Measurements from ENCODE around the gene TTLL12.

The TTLL12 gene

GRCh38 chr22:43198936-43199335 lies 12.0 kb upstream of the TTLL12 start:
- Histone ChIP-seq H3K27me3 (ENCODE audit: insufficient read depth, low read length) (no peaks in the 10 kb centered on the region), H3K9me2 (ENCODE audit: low read depth, low read length) (no peaks in the 10 kb centered on the region), H3K27ac (ENCODE audit: low read depth, low read length, poor library complexity, severe bottlenecking) (no peak overlapping the region), H3K36me3 (ENCODE audit: insufficient read depth, low read length) (no peaks in the 10 kb centered on the region), H3K79me2 (ENCODE audit: insufficient read depth, low read length) (no peaks in the 10 kb centered on the region), H4K20me1 (ENCODE audit: insufficient read depth, low read length) (no peaks in the 10 kb centered on the region), H3K4me3 (ENCODE audit: low read depth, low read length, poor library complexity, severe bottlenecking) (no peak overlapping the region), H3K9me3 (ENCODE audit: low read length) (no peaks in the 10 kb centered on the region), H3K9ac (ENCODE audit: low read length) (no peak overlapping the region), H3F3A (ENCODE audit: insufficient read depth, low read length) (no peaks in the 10 kb centered on the region), H2AFZ (ENCODE audit: low read length) (no peak overlapping the region), H3K4me2 (ENCODE audit: low read length) (no peak overlapping the region), H3K4me1 (ENCODE audit: insufficient read depth, low read length, severe bottlenecking) (no peaks in the 10 kb centered on the region)
- TF ChIP-seq, protein P1, sequence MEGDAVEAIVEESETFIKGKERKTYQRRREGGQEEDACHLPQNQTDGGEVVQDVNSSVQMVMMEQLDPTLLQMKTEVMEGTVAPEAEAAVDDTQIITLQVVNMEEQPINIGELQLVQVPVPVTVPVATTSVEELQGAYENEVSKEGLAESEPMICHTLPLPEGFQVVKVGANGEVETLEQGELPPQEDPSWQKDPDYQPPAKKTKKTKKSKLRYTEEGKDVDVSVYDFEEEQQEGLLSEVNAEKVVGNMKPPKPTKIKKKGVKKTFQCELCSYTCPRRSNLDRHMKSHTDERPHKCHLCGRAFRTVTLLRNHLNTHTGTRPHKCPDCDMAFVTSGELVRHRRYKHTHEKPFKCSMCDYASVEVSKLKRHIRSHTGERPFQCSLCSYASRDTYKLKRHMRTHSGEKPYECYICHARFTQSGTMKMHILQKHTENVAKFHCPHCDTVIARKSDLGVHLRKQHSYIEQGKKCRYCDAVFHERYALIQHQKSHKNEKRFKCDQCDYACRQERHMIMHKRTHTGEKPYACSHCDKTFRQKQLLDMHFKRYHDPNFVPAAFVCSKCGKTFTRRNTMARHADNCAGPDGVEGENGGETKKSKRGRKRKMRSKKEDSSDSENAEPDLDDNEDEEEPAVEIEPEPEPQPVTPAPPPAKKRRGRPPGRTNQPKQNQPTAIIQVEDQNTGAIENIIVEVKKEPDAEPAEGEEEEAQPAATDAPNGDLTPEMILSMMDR (IDR thresholded peaks at IDR 0.05; ENCODE audit: low read length), result no peak
- no peak for TF ChIP-seq EZH2 (IDR thresholded peaks at IDR 0.05; ENCODE audit: borderline replicate concordance, low read length)

DNA sequence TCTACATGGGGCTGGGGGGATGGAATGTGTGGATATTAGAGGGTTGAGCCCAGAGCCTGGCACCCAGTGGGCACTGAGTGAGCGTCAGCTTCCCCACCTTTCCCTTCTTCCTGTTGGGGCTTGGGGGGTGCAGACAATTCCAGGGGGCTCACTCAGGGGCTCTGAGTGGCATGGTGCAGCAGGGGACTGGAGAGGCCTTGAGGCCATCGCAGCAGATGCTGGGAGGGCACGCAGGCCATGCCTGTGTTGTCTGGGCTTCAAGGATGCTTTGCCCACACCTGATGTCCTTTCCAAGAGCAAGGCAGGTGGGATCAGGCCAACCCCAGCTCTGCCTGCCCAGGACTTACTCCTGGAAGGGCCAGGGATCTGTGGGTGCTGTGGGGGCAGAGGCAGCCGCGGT lies 11.2 kb upstream of the TTLL12 start:
- H3K9ac ChIP-seq (ENCODE audit: low read length), result no peak overlapping the region
- no peaks in the 10 kb centered on the region for H3K9me3 ChIP-seq (ENCODE audit: low read length)
- H2AFZ ChIP-seq (ENCODE audit: low read length), result no peak overlapping the region
- H3K4me3 ChIP-seq (ENCODE audit: low read depth, low read length, poor library complexity, severe bottlenecking), result no peak overlapping the region
- no peaks in the 10 kb centered on the region for H3K9me2 ChIP-seq (ENCODE audit: low read depth, low read length)
- no peaks in the 10 kb centered on the region for H3K4me1 ChIP-seq (ENCODE audit: insufficient read depth, low read length, severe bottlenecking)
- no peaks in the 10 kb centered on the region for H3K36me3 ChIP-seq (ENCODE audit: insufficient read depth, low read length)
- H3K27ac ChIP-seq (ENCODE audit: low read depth, low read length, poor library complexity, severe bottlenecking), result no peak overlapping the region
- no peaks in the 10 kb centered on the region for H3K79me2 ChIP-seq (ENCODE audit: insufficient read depth, low read length)
- no peak for TF ChIP-seq EZH2 (IDR thresholded peaks at IDR 0.05; ENCODE audit: borderline replicate concordance, low read length)
- TF ChIP-seq, protein P1 (IDR thresholded peaks at IDR 0.05; ENCODE audit: low read length), result no peak
- H4K20me1 ChIP-seq (ENCODE audit: insufficient read depth, low read length), result no peaks in the 10 kb centered on the region
- H3F3A ChIP-seq (ENCODE audit: insufficient read depth, low read length), result no peaks in the 10 kb centered on the region
- no peaks in the 10 kb centered on the region for H3K27me3 ChIP-seq (ENCODE audit: insufficient read depth, low read length)
- H3K4me2 ChIP-seq (ENCODE audit: low read length), result no peak overlapping the region

DNA sequence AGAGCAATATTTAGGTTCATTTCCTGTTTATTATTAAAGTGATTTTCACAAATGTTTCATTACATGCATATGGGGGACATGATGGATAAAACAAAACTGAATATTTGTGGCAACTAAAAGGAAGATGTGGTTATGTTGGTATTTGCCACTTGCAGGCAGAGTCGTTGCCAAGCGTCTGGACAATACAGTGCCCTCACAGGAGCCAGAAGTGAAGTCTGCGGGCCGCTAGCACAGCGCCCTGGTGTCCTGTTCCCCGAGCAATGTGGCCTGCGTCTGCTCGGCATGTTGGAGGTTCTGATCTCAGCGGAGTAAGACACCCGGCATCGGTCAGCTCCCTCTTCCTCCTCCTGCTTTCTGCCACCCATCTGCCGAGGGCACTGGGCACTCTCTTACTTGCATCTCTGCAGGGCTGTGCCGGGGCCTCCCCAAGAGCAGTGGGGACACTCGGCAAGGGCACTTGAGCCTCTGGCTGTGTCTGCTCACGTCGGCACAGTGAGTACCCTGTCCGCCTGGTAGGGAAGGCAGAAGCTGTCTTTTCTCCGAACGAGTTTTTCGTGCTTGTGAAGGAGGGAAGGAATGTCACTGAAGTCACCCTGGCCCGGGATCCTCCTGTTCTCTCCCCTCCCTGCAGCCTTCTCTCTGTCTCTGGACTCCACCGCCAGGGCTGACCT lies 10.5 kb upstream of the TTLL12 start:
- H3K27me3 ChIP-seq (ENCODE audit: insufficient read depth, low read length), result no peaks in the 10 kb centered on the region
- no peaks in the 10 kb centered on the region for H3F3A ChIP-seq (ENCODE audit: insufficient read depth, low read length)
- no peak overlapping the region for H2AFZ ChIP-seq (ENCODE audit: low read length)
- no peaks in the 10 kb centered on the region for H3K9me2 ChIP-seq (ENCODE audit: low read depth, low read length)
- no peaks in the 10 kb centered on the region for H4K20me1 ChIP-seq (ENCODE audit: insufficient read depth, low read length)
- no peak overlapping the region for H3K9ac ChIP-seq (ENCODE audit: low read length)
- no peaks in the 10 kb centered on the region for H3K9me3 ChIP-seq (ENCODE audit: low read length)
- no peaks in the 10 kb centered on the region for H3K36me3 ChIP-seq (ENCODE audit: insufficient read depth, low read length)
- H3K4me2 ChIP-seq (ENCODE audit: low read length), result no peak overlapping the region
- TF ChIP-seq, protein P1 (IDR thresholded peaks at IDR 0.05; ENCODE audit: low read length), result no peak
- TF ChIP-seq EZH2 (IDR thresholded peaks at IDR 0.05; ENCODE audit: borderline replicate concordance, low read length), result no peak
- no peak overlapping the region for H3K27ac ChIP-seq (ENCODE audit: low read depth, low read length, poor library complexity, severe bottlenecking)
- H3K79me2 ChIP-seq (ENCODE audit: insufficient read depth, low read length), result no peaks in the 10 kb centered on the region
- no peaks in the 10 kb centered on the region for H3K4me1 ChIP-seq (ENCODE audit: insufficient read depth, low read length, severe bottlenecking)
- no peak overlapping the region for H3K4me3 ChIP-seq (ENCODE audit: low read depth, low read length, poor library complexity, severe bottlenecking)

Data from OCI-LY1 (cell line).